SJCRH30 (cell line): Measurements from ENCODE around the gene ICAM5. TPM values are rescaled to one million over a fixed set of nuclear protein-coding genes. Genes with fewer than 3 reads are reported as not detected.

Source experiments
- DNase-seq, 2 experiments: peaks; one replicate each; pipeline ENCODE4 v3.0.0-alpha.2; 2015 to 2020
- H3K27ac ChIP-seq: fragments of 250-450 bp; sonication (Bioruptor Pico); 2 replicates; pipeline ENCODE4 v1.5.1; 2020; ENCODE audit warnings: mild to moderate bottlenecking, moderate library complexity
- H3K27me3 ChIP-seq: fragments of 250-450 bp; sonication (Bioruptor Pico); 2 replicates; pipeline ENCODE4 v1.5.1; 2020; ENCODE audit warnings: mild to moderate bottlenecking, moderate library complexity
- H3K36me3 ChIP-seq: fragments of 250-450 bp; sonication (Bioruptor Pico); 2 replicates; pipeline ENCODE4 v1.5.1; 2020; ENCODE audit warnings: mild to moderate bottlenecking, moderate library complexity
- H3K4me1 ChIP-seq: fragments of 250-450 bp; sonication (Bioruptor Pico); 2 replicates; pipeline ENCODE4 v1.5.1; 2020; ENCODE audit warnings: mild to moderate bottlenecking, moderate library complexity
- H3K4me3 ChIP-seq: fragments of 250-450 bp; sonication (Bioruptor Pico); 2 replicates; pipeline ENCODE4 v1.5.1; 2020; ENCODE audit warnings: mild to moderate bottlenecking, moderate library complexity
- H3K9me3 ChIP-seq: fragments of 250-450 bp; sonication (Bioruptor Pico); replicated peaks from 2 replicates; pipeline ENCODE4 v1.5.1; 2020; ENCODE audit warnings: mild to moderate bottlenecking, moderate library complexity
- total RNA-seq: library from RNA; depleted of rRNA; stranded (reverse); fragments of >200 nt; shearing (Covaris generic); gene quantifications from 2 replicates; pipeline ENCODE4 v1.2.3, GENCODE V29; 2014

Gene ICAM5
- total RNA-seq, 1 experiment from 2014 or later: 0.22 TPM

- Histone ChIP-seq H3K4me3 (peak overlapping the region; percentile 52), H3K27me3 (no peaks in the 10 kb centered on the region), H3K27ac (no peak overlapping the region), H3K36me3 (no peaks in the 10 kb centered on the region), H3K4me1 (no peaks in the 10 kb centered on the region), H3K9me3 (no peaks in the 10 kb centered on the region; the same call in 1 of the 2 replicates)
- DNase-seq: no peak
Observed at GRCh38 chr19:10292789-10293636, 3.3 kb downstream of the ICAM5 start.

- no peak overlapping the region for H3K4me3 ChIP-seq
- no peak for DNase-seq
- H3K36me3 ChIP-seq: no peaks in the 10 kb centered on the region
- H3K27ac ChIP-seq: no peak overlapping the region
- H3K27me3 ChIP-seq: no peaks in the 10 kb centered on the region
- H3K9me3 ChIP-seq: no peaks in the 10 kb centered on the region; the same call in 1 of the 2 replicates
- H3K4me1 ChIP-seq: no peaks in the 10 kb centered on the region
Observed at GRCh38 chr19:10293637-10294367, 4.0 kb downstream of the ICAM5 start.

DNA sequence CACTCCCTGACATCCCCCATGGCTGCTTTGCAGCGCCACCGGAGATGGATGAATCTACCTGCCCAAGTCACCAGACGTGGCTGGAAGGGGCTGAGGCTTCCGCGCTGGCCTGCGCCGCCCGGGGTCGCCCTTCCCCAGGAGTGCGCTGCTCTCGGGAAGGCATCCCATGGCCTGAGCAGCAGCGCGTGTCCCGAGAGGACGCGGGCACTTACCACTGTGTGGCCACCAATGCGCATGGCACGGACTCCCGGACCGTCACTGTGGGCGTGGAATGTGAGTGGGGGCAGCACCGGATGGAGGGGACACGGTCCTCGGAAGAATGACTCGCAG is 4.6 kb downstream of the ICAM5 start:
- Histone ChIP-seq H3K9me3 (no peaks in the 10 kb centered on the region), H3K27me3 (no peaks in the 10 kb centered on the region)
- DNase-seq: no peak

DNA sequence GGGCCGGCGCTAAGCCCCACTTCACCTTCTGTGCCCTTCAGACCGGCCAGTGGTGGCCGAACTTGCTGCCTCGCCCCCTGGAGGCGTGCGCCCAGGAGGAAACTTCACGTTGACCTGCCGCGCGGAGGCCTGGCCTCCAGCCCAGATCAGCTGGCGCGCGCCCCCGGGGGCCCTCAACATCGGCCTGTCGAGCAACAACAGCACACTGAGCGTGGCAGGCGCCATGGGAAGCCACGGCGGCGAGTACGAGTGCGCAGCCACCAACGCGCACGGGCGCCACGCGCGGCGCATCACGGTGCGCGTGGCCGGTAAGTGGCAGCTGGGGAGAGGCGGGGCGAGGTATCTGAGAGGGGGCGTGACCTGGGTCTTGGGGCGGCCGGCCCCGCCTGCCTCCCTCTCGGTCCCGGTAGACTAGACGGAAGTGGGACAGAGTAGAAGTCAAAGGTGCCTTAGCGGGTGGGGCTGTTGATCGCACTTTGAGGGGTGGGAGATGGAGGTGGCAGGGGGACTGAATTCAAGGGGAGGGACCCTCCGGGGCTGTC is 5.6 kb downstream of the ICAM5 start:
- Histone ChIP-seq H3K27me3 (no peaks in the 10 kb centered on the region), H3K4me3 (no peak overlapping the region), H3K27ac (no peak overlapping the region), H3K9me3 (no peaks in the 10 kb centered on the region), H3K36me3 (no peaks in the 10 kb centered on the region), H3K4me1 (no peaks in the 10 kb centered on the region)
- no peak for DNase-seq

More for the DNA sequence above, 4.6 kb downstream of the ICAM5 start:
- no peaks in the 10 kb centered on the region for H3K4me1 ChIP-seq
- H3K27ac ChIP-seq: no peak overlapping the region
- H3K4me3 ChIP-seq: no peak overlapping the region
- no peaks in the 10 kb centered on the region for H3K36me3 ChIP-seq

DNA sequence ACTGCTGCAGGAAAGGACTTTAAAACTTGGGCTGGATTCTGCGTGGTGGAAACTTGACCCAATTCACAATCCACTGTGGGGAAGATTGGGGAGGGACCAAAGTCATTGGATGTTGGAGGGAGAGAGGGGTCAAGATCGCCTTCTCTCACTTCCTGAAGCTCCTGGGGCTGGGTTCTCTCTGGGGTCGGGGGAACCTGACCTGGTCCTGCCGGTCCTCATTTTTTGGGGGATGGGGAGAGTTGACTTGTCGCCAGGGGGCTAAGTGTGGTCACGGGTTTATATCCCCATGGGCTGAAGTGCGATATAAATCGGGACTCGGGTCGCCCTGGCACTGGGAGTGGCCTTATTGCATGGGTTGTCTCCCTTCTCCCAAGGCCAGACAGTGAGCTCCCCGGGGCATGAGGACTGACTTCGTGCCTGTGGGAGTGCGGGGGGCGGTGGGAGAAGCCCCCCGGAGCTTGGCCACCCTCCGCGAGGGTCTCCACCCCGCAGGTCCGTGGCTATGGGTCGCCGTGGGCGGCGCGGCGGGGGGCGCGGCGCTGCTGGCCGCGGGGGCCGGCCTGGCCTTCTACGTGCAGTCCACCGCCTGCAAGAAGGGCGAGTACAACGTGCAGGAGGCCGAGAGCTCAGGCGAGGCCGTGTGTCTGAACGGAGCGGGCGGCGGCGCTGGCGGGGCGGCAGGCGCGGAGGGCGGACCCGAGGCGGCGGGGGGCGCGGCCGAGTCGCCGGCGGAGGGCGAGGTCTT is 6.3 kb downstream of the ICAM5 start:
- Histone ChIP-seq H3K27me3 (no peaks in the 10 kb centered on the region), H3K4me3 (no peak overlapping the region), H3K9me3 (no peaks in the 10 kb centered on the region), H3K36me3 (no peaks in the 10 kb centered on the region), H3K4me1 (no peaks in the 10 kb centered on the region), H3K27ac (no peak overlapping the region)
- no peak for DNase-seq

GRCh38 chr19:10299545-10300458 is 10.1 kb downstream of the ICAM5 start:
- DNase-seq: no peak
- Histone ChIP-seq H3K9me3 (no peaks in the 10 kb centered on the region), H3K27me3 (no peaks in the 10 kb centered on the region), H3K27ac (no peak overlapping the region), H3K36me3 (no peaks in the 10 kb centered on the region), H3K4me1 (no peaks in the 10 kb centered on the region), H3K4me3 (no peak overlapping the region)

DNA sequence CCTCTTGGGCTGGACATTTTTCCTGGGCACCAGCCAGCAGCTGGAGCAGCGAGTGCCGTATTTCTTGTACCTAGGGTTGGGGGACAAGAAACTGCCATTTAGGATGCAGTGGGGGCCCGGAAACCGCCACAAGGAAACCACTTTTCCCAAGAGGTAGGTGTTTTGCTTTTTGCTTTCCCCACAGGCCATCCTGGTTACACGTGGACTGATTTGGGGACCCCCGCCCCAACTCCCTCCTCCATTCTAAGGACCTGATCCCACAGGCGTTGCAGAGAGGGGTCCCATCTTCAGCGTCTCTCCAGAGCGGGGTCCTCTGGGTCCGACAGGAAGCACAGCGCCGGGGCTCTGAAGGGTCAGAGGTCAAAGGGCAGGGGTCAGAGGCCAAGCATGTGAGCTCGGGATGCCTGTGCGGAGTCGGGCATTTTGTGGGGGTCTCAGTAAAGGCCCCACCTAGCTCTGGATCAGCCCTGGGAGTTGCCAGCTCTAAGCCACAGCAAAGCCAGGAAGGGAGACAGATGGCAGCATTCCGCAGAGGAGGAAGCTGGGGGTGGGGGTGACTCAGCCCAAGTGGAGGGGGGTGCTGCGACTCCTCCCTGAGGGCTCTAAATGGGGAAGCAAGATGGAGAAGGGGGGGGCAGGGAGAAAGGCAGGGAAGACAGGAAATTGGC is 15.5 kb downstream of the ICAM5 start:
- Histone ChIP-seq H3K27me3 (no peaks in the 10 kb centered on the region), H3K4me1 (no peaks in the 10 kb centered on the region), H3K9me3 (no peaks in the 10 kb centered on the region), H3K36me3 (no peaks in the 10 kb centered on the region), H3K4me3 (no peak overlapping the region), H3K27ac (no peak overlapping the region)
- no peak for DNase-seq

DNA sequence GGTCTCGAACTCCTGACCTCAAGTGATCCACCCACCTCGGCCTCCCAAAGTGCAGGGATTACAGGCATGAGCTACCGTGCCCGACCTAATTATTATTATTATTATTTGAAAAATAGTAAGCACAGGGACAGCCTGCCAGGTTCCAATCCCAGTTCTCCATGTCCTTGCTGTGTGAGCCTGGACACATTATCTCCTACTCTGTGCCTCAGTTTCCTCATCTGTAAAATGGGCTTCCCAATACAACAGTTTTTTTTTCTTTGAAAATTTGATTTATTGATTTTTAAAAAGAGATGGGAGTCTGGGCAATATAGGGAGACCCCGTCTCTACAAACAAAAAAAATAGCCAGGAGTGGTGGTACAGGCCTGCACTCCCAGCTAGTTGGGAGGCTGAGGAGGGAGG is 16.6 kb downstream of the ICAM5 start:
- no peak overlapping the region for H3K4me3 ChIP-seq
- no peaks in the 10 kb centered on the region for H3K4me1 ChIP-seq
- no peaks in the 10 kb centered on the region for H3K36me3 ChIP-seq
- DNase-seq: no peak
- no peak overlapping the region for H3K27ac ChIP-seq
- H3K27me3 ChIP-seq: no peaks in the 10 kb centered on the region
- H3K9me3 ChIP-seq: no peaks in the 10 kb centered on the region

GRCh38 chr19:10309423-10309822 is 19.7 kb downstream of the ICAM5 start, which contains the start of gene ZGLP1:
TSS of gene ZGLP1 (minus strand) at chr19:10309815.
- H3K27ac ChIP-seq: no peak within 1 kb of the TSS
- H3K9me3 ChIP-seq: no peaks in the 10 kb centered on the region
- H3K4me1 ChIP-seq: no peaks in the 10 kb centered on the region
- peaks cover 2% of the 10 kb centered on the region; the same call in 1 of the 2 replicates for H3K36me3 ChIP-seq
- H3K27me3 ChIP-seq: no peaks in the 10 kb centered on the region
- no peak for DNase-seq
- no peak within 1 kb of the TSS for H3K4me3 ChIP-seq

DNA sequence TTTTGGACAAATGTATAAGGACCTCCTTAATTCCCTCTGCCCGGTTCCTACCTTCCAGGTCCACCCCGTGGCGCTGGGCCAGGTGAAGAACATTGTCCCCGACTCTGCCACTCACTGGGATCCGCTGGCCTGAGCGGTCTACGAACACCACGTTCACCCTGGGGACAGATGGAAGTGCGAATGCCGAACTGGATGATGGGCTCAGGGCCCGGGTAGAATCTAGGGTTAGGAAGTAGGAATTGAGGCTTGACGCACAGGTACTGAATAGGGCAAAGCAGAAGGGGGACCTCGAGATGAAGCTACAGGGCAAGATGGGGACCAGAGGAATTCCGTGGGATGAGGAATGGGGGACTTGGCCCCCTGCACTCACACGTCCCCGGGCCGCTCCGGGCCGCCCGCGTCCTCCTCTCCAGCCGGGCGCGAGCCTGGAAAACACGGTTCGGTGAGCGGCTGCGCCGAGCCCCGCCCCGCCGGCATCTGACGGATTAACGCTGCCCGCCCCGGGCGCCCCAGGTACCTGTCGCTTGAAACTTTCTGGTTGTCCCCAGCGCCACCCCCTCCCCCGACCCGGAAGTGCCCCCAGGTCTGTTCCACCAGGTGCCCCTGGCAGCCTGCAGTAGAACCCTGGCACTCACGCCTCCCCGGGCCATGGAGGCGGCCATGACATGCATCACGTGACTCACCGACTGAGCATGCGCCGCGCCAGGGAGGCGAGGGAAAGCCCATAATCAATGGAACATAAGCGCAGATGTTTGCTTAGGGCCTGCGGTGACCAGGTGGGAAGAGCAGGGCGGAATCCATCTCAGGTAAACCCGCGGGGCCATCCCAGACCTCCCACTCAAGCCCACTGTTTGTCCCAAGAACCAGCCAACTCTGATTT is 25.8 kb downstream of the ICAM5 start, which contains the start of gene FDX2:
FDX2 (minus strand) TSS at position 681 of the 880 bp plus-strand sequence; CDS start at position 662, 19 bp downstream.
- H3K4me1 ChIP-seq: peaks cover 4% of the 10 kb centered on the region; the same call in 1 of the 2 replicates
- no peaks in the 10 kb centered on the region for H3K9me3 ChIP-seq
- H3K27me3 ChIP-seq: no peaks in the 10 kb centered on the region
- H3K27ac ChIP-seq: peak within 1 kb of the TSS; percentile 30; the same call in 1 of the 2 replicates
- H3K36me3 ChIP-seq: peaks cover 18% of the 10 kb centered on the region
- DNase-seq: peak; percentile 84 to 88
- H3K4me3 ChIP-seq: peak within 1 kb of the TSS; percentile 78

- Histone ChIP-seq H3K4me3 (peak overlapping the region; percentile 78; the same call in 1 of the 2 replicates), H3K27ac (no peak overlapping the region), H3K9me3 (no peaks in the 10 kb centered on the region), H3K4me1 (peaks cover 4% of the 10 kb centered on the region; the same call in 1 of the 2 replicates), H3K27me3 (no peaks in the 10 kb centered on the region), H3K36me3 (peaks cover 23% of the 10 kb centered on the region)
- no peak for DNase-seq
Observed at GRCh38 chr19:10316229-10317044, 26.7 kb downstream of the ICAM5 start.
